OCI-LY3 (cell line): Measurements from ENCODE around the gene PCYT1A.
"Not testable (repeated sequence)": the region's sequence is repeated elsewhere in the genome, so short reads cannot be mapped to it uniquely, and the experiment has no call there.

Source experiments
- H2AFZ ChIP-seq: fragments of 200-600, 300-600 bp; shearing (Covaris generic); 2 replicates; pipeline ENCODE4 v1.6.0; 2014; ENCODE audit warnings: antibody characterized with exemption, low read depth, low read length
- H3K27ac ChIP-seq: fragments of 200-600, 300-600 bp; sonication (generic); 2 replicates; pipeline ENCODE4 v1.5.1; 2014; ENCODE audit warnings: mild to moderate bottlenecking, low read length, moderate library complexity, mixed read lengths
- H3K27me3 ChIP-seq: fragments of 200-600, 300-600 bp; sonication (generic); 2 replicates; pipeline ENCODE4 v1.6.1; 2014; ENCODE audit warnings: low read depth, low read length, mixed read lengths
- H3K36me3 ChIP-seq: fragments of 200-600, 300-600 bp; sonication (generic); replicated peaks from 2 replicates; pipeline ENCODE3; 2014; ENCODE audit warnings: low read depth, low read length, mixed read lengths
- H3K4me1 ChIP-seq: fragments of 300-600, 200-600 bp; sonication (generic); 2 replicates; pipeline ENCODE4 v1.6.1; 2014; ENCODE audit warnings: low read length, mixed read lengths
- H3K4me2 ChIP-seq: fragments of 200-600, 300-600 bp; sonication (generic); 2 replicates; pipeline ENCODE4 v1.6.1; 2014; ENCODE audit warnings: low read length, mixed read lengths
- H3K4me3 ChIP-seq: fragments of 300-600, 200-600 bp; sonication (generic); 2 replicates; pipeline ENCODE4 v1.5.1; 2014; ENCODE audit warnings: antibody characterized with exemption, mild to moderate bottlenecking, low read length, moderate library complexity
- H3K79me2 ChIP-seq: fragments of 300-600, 200-600 bp; shearing (Covaris generic); 2 replicates; pipeline ENCODE4 v1.6.1; 2014; ENCODE audit warnings: mild to moderate bottlenecking, low read length, mixed read lengths
- H3K9ac ChIP-seq: fragments of 300-600, 200-600 bp; shearing (Covaris generic); 2 replicates; pipeline ENCODE4 v1.6.0; 2014; ENCODE audit warnings: mild to moderate bottlenecking, low read length, moderate library complexity
- H3K9me3 ChIP-seq: fragments of 200-600, 300-600 bp; shearing (Covaris generic); 2 replicates; pipeline ENCODE4 v1.6.1; 2014; ENCODE audit warnings: low read length, mixed read lengths; ENCODE audit not compliant: insufficient read depth
- H4K20me1 ChIP-seq: fragments of 200-600, 300-600 bp; sonication (generic); 2 replicates; pipeline ENCODE4 v1.6.1; 2016; ENCODE audit warnings: low read length, mixed read lengths; ENCODE audit not compliant: insufficient read depth
- CTCF ChIP-seq: fragments of 200-600, 300-600 bp; sonication (generic); IDR thresholded peaks from 2 replicates; pipeline ENCODE4 v1.5.1; 2014; ENCODE audit warnings: antibody characterized with exemption, low read length, low read depth
- EZH2phosphoT487 ChIP-seq: fragments of 200-600 bp; shearing (Covaris generic); IDR thresholded peaks from 2 replicates; pipeline ENCODE4 v1.6.1; 2018; ENCODE audit warnings: antibody characterized with exemption, mixed run types, low read depth

PCYT1A gene

GRCh38 chr3:196207159-196207832 lies 80.2 kb downstream of the PCYT1A start:
- Histone ChIP-seq H3K4me3 (no peak overlapping the region), H3K9me3 (no peaks in the 10 kb centered on the region), H2AFZ (no peak overlapping the region), H3K4me1 (0 out of 2 replicates have a peak, but pooled peaks cover 3% of the 10 kb centered on the region), H4K20me1 (no peaks in the 10 kb centered on the region), H3K4me2 (no peak overlapping the region), H3K79me2 (no peaks in the 10 kb centered on the region), H3K27ac (no peak overlapping the region), H3K27me3 (peaks cover 14% of the 10 kb centered on the region; the same call in 1 of the 2 replicates), H3K9ac (no peak overlapping the region), H3K36me3 (no peaks in the 10 kb centered on the region)
- no peak for TF ChIP-seq EZH2phosphoT487
- no peak for TF ChIP-seq CTCF

GRCh38 chr3:196205442-196206205 lies 81.9 kb downstream of the PCYT1A start:
- peaks cover 14% of the 10 kb centered on the region; the same call in 1 of the 2 replicates for H3K27me3 ChIP-seq
- not testable (repeated sequence) for H3K9ac ChIP-seq, H4K20me1 ChIP-seq, H3K4me2 ChIP-seq, H3K9me3 ChIP-seq, H3K27ac ChIP-seq, H3K79me2 ChIP-seq, H3K4me1 ChIP-seq, H3K36me3 ChIP-seq, H2AFZ ChIP-seq, H3K4me3 ChIP-seq
- peak; percentile 41 for TF ChIP-seq CTCF

GRCh38 chr3:196203846-196204245 lies 83.7 kb downstream of the PCYT1A start:
- Histone ChIP-seq H2AFZ (no peak overlapping the region), H3K4me3 (no peak overlapping the region), H4K20me1 (no peaks in the 10 kb centered on the region), H3K4me1 (0 out of 2 replicates have a peak, but pooled peaks cover 3% of the 10 kb centered on the region), H3K27ac (no peak overlapping the region), H3K27me3 (peaks cover 14% of the 10 kb centered on the region; the same call in 1 of the 2 replicates), H3K4me2 (no peak overlapping the region), H3K9me3 (no peaks in the 10 kb centered on the region), H3K9ac (no peak overlapping the region), H3K79me2 (no peaks in the 10 kb centered on the region), H3K36me3 (no peaks in the 10 kb centered on the region)
- TF ChIP-seq EZH2phosphoT487 (no peak), CTCF (no peak)

GRCh38 chr3:196202516-196202970 lies 85.0 kb downstream of the PCYT1A start:
- peaks cover 14% of the 10 kb centered on the region; the same call in 1 of the 2 replicates for H3K27me3 ChIP-seq
- H3K4me3 ChIP-seq = no peak overlapping the region
- no peak overlapping the region for H3K9ac ChIP-seq
- TF ChIP-seq EZH2phosphoT487 (no peak), CTCF (no peak)
- no peak overlapping the region for H3K4me2 ChIP-seq
- no peaks in the 10 kb centered on the region for H3K9me3 ChIP-seq
- H4K20me1 ChIP-seq = no peaks in the 10 kb centered on the region
- H2AFZ ChIP-seq = no peak overlapping the region
- H3K4me1 ChIP-seq = 0 out of 2 replicates have a peak, but pooled peaks cover 3% of the 10 kb centered on the region
- H3K27ac ChIP-seq = no peak overlapping the region
- no peaks in the 10 kb centered on the region for H3K36me3 ChIP-seq
- no peaks in the 10 kb centered on the region for H3K79me2 ChIP-seq
